Measurements from ENCODE around the gene SH3BP2. TPM values are rescaled to one million over a fixed set of nuclear protein-coding genes. Genes with fewer than 3 reads are reported as not detected.

The SH3BP2 gene
- total RNA-seq, 1 experiment from 2014 or later, result 52.8 TPM

- BruUV-seq (replicated peaks), result no TSS peak
- intact Hi-C loops (cut with micrococcal nuclease), result no loop called here
- no peaks in the 10 kb centered on the region for H3K4me1 ChIP-seq (ENCODE audit: control insufficient read depth in 1 of 2, insufficient read depth in 2 of 2, low read length in 2 of 2)
- H3K9me3 ChIP-seq (ENCODE audit: control insufficient read depth in 1 of 2, insufficient read depth in 1 of 2, low read depth in 1 of 2, low read length in 2 of 2), result no peaks in the 10 kb centered on the region
- ChIA-PET POLR2A (no interaction called here), CTCF (no interaction called here), RAD21 (ENCODE audit: low non-redundant PET in 1 of 2, low total read pairs in 2 of 2, uncharacterized antibody in 2 of 2, unreplicated experiment in 2 of 2) (no interaction called here)
- H3K27ac ChIP-seq (ENCODE audit: low read depth, low read length), result no peak overlapping the region
- no peak overlapping the region for H3K9ac ChIP-seq (ENCODE audit: low read length)
- H4K20me1 ChIP-seq (ENCODE audit: insufficient read depth), result 0 out of 2 replicates have a peak, but pooled peaks cover 3% of the 10 kb centered on the region
- no peak overlapping the region for H3K4me2 ChIP-seq (ENCODE audit: low read length)
- H3K79me2 ChIP-seq (ENCODE audit: insufficient read depth, low read length), result no peaks in the 10 kb centered on the region
- H2AFZ ChIP-seq (ENCODE audit: low read depth, low read length, poor library complexity, severe bottlenecking), result no peak overlapping the region
- peaks cover 7 to 14% of the 10 kb centered on the region in 2 experiments; a peak in 3 of 4 replicates for H3K36me3 ChIP-seq (ENCODE audit: control insufficient read depth in 1 of 2, insufficient read depth in 2 of 2, low read length in 2 of 2)
- no peak for TF ChIP-seq MAX (IDR thresholded peaks at IDR 0.05)
- no peak for TF ChIP-seq POLR2AphosphoS5 (IDR thresholded peaks at IDR 0.05; ENCODE audit: low read depth, low read length)
- no peak for TF ChIP-seq SP1 (IDR thresholded peaks at IDR 0.05; ENCODE audit: low read depth)
- no peak for TF ChIP-seq SIN3A (IDR thresholded peaks at IDR 0.05; ENCODE audit: low read depth)
- TF ChIP-seq ZNF274 (IDR thresholded peaks at IDR 0.05; ENCODE audit: low read depth, low read length), result no peak
- no peak for TF ChIP-seq SRF (IDR thresholded peaks at IDR 0.05; ENCODE audit: low read depth)
- no peak for TF ChIP-seq ELF1 (IDR thresholded peaks at IDR 0.05; ENCODE audit: borderline replicate concordance, low read depth)
- no peaks in the 10 kb centered on the region for H3K27me3 ChIP-seq (ENCODE audit: insufficient read depth, low read length)
- H3K9me2 ChIP-seq (ENCODE audit: insufficient read depth), result no peaks in the 10 kb centered on the region
- ATAC-seq (no peak), DNase-seq (ENCODE audit: low read depth, low spot score) (no peak)
- H3K4me3 ChIP-seq (replicated peaks in 1 of 2; ENCODE audit: low read depth in 1 of 2, low read length in 2 of 2), result no peak overlapping the region
Measured at GRCh38 chr4:2887343-2887742, 94.5 kb downstream of the SH3BP2 start.

DNA sequence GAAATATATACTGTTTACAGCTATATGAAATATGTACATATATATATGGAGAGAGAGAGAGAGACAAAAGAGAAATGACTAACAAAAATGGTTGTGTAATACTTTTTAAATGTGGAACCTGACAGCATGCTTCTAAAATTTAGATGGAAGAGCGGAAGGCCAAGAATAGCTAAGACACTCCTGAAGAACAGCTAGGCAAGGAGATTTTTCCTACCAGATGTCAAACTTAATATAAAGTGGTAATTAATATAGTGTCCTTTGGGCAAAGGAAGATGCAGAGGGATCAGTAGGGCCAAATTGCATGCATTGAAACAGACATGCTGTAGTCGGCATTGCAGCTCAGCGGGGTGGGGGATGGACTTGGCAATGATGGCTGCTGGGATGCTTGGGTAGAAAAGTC, 96.0 kb downstream of the SH3BP2 start:
- H4K20me1 ChIP-seq (ENCODE audit: insufficient read depth), result 0 out of 2 replicates have a peak, but pooled peaks cover 3% of the 10 kb centered on the region
- H3K27ac ChIP-seq (ENCODE audit: low read depth, low read length), result no peak overlapping the region
- H3K9me2 ChIP-seq (ENCODE audit: insufficient read depth), result no peaks in the 10 kb centered on the region
- H3K36me3 ChIP-seq (ENCODE audit: control insufficient read depth in 1 of 2, insufficient read depth in 2 of 2, low read length in 2 of 2), result peaks cover 6 to 14% of the 10 kb centered on the region in 2 experiments; a peak in 3 of 4 replicates
- H3K9ac ChIP-seq (ENCODE audit: low read length), result no peak overlapping the region
- no peak overlapping the region for H3K4me3 ChIP-seq (replicated peaks in 1 of 2; ENCODE audit: low read depth in 1 of 2, low read length in 2 of 2)
- ChIA-PET POLR2A (no interaction called here), RAD21 (ENCODE audit: low non-redundant PET in 1 of 2, low total read pairs in 2 of 2, uncharacterized antibody in 2 of 2, unreplicated experiment in 2 of 2) (no interaction called here), CTCF (no interaction called here)
- no peak for DNase-seq (ENCODE audit: low read depth, low spot score)
- H3K9me3 ChIP-seq (ENCODE audit: control insufficient read depth in 1 of 2, insufficient read depth in 1 of 2, low read depth in 1 of 2, low read length in 2 of 2), result no peaks in the 10 kb centered on the region
- no peak for ATAC-seq
- H2AFZ ChIP-seq (ENCODE audit: low read depth, low read length, poor library complexity, severe bottlenecking), result no peak overlapping the region
- intact Hi-C loops (cut with micrococcal nuclease), result no loop called here
- no peak overlapping the region for H3K4me2 ChIP-seq (ENCODE audit: low read length)
- H3K27me3 ChIP-seq (ENCODE audit: insufficient read depth, low read length), result no peaks in the 10 kb centered on the region
- no peak for TF ChIP-seq POLR2A (IDR thresholded peaks at IDR 0.05; ENCODE audit: borderline replicate concordance, extremely low read depth, insufficient read depth, insufficient read length)
- no peak for TF ChIP-seq YY1 (IDR thresholded peaks at IDR 0.05; ENCODE audit: extremely low read depth, insufficient replicate concordance, low read depth, low read length)
- TF ChIP-seq CBX3 (IDR thresholded peaks at IDR 0.05; ENCODE audit: low read depth), result no peak
- no peak for TF ChIP-seq EZH2 (IDR thresholded peaks at IDR 0.05)
- no peaks in the 10 kb centered on the region for H3K4me1 ChIP-seq (ENCODE audit: control insufficient read depth in 1 of 2, insufficient read depth in 2 of 2, low read length in 2 of 2)
- no peaks in the 10 kb centered on the region for H3K79me2 ChIP-seq (ENCODE audit: insufficient read depth, low read length)
- no TSS peak for BruUV-seq (replicated peaks)

Other genes starting within 250 kb of the SH3BP2 start
- 41.0 TPM for gene TNIP2, start 36.7 kb upstream of the SH3BP2 start, total RNA-seq (2021; ENCODE audit: unreplicated experiment)
- 139 TPM for gene ADD1, start 50.8 kb downstream of the SH3BP2 start, total RNA-seq (2021; ENCODE audit: unreplicated experiment)
- 67.3 TPM for gene NOP14, start 170.3 kb downstream of the SH3BP2 start, total RNA-seq (2021; ENCODE audit: unreplicated experiment)
- 4.2 TPM for gene GRK4, start 170.5 kb downstream of the SH3BP2 start, total RNA-seq (2021; ENCODE audit: unreplicated experiment)